Measurements from ENCODE around the gene NLRX1. TPM values are rescaled to one million over a fixed set of nuclear protein-coding genes. Genes with fewer than 3 reads are reported as not detected.
"Not testable (repeated sequence)": the region's sequence is repeated elsewhere in the genome, so short reads cannot be mapped to it uniquely, and the experiment has no call there.

The NLRX1 gene
- total RNA-seq, 1 donor from 2014 or later, result 14.7 TPM

GRCh38 chr11:119187123-119187892, 18.8 kb downstream of the NLRX1 start:
- no peak for DNase-seq (ENCODE audit: low read depth)
- no peak overlapping the region for H3K4me3 ChIP-seq (ENCODE audit: low read depth, low read length)
- TF ChIP-seq CTCF (conservative IDR thresholded peaks at IDR 0.05; ENCODE audit: low read depth, low read length), result no peak

GRCh38 chr11:119188067-119188466, 19.5 kb downstream of the NLRX1 start:
- no peak overlapping the region for H3K4me3 ChIP-seq (ENCODE audit: low read depth, low read length)
- TF ChIP-seq CTCF (conservative IDR thresholded peaks at IDR 0.05; ENCODE audit: low read depth, low read length), result no peak
- DNase-seq (ENCODE audit: low read depth), result no peak

GRCh38 chr11:119188887-119189286, 20.4 kb downstream of the NLRX1 start:
- H3K4me3 ChIP-seq (ENCODE audit: low read depth, low read length), result no peak overlapping the region
- TF ChIP-seq CTCF (conservative IDR thresholded peaks at IDR 0.05; ENCODE audit: low read depth, low read length), result no peak
- DNase-seq (ENCODE audit: low read depth), result no peak

GRCh38 chr11:119189393-119189792, 20.9 kb downstream of the NLRX1 start:
- H3K4me3 ChIP-seq (ENCODE audit: low read depth, low read length), result no peak overlapping the region
- no peak for DNase-seq (ENCODE audit: low read depth)
- TF ChIP-seq CTCF (conservative IDR thresholded peaks at IDR 0.05; ENCODE audit: low read depth, low read length), result no peak

GRCh38 chr11:119190531-119190930, 22.0 kb downstream of the NLRX1 start:
- no peak overlapping the region for H3K4me3 ChIP-seq (ENCODE audit: low read depth, low read length)
- no peak for DNase-seq (ENCODE audit: low read depth)
- TF ChIP-seq CTCF (conservative IDR thresholded peaks at IDR 0.05; ENCODE audit: low read depth, low read length), result no peak

GRCh38 chr11:119191265-119191664, 22.7 kb downstream of the NLRX1 start:
- H3K4me3 ChIP-seq (ENCODE audit: low read depth, low read length); DNase-seq (ENCODE audit: low read depth): not testable (repeated sequence)

GRCh38 chr11:119192111-119192510, 23.6 kb downstream of the NLRX1 start:
- DNase-seq (ENCODE audit: low read depth), result no peak
- TF ChIP-seq CTCF (conservative IDR thresholded peaks at IDR 0.05; ENCODE audit: low read depth, low read length), result no peak
- no peak overlapping the region for H3K4me3 ChIP-seq (ENCODE audit: low read depth, low read length)
